Prostate gland (tissue), 2 donors: ENCODE measurements around the gene STK4.

Experiments
- POLR2A ChIP-seq: fragments of 450-650 bp; IDR thresholded peaks from one replicate; pipeline ENCODE4 v1.6.1; 2016; ENCODE audit warnings: antibody characterized with exemption, mild to moderate bottlenecking
- POLR2AphosphoS5 ChIP-seq: sonication (generic); formaldehyde crosslinking; IDR thresholded peaks from one replicate; pipeline ENCODE4 v1.6.1; 2017; ENCODE audit warnings: antibody characterized with exemption
- TF ChIP-seq, protein P1 (sequence below), 4 experiments: fragments of 200-600 bp in 2 of 4; fragments of 450-650 bp in 2 of 4; sonication (generic) in 2 of 4; IDR thresholded peaks; 1 replicate in 3 of 4; 2 replicates in 1 of 4; pipeline ENCODE4 v1.5.1; 2016 to 2019; ENCODE audit warnings: antibody characterized with exemption in 4 of 4, mild to moderate bottlenecking in 2 of 4, moderate library complexity in 2 of 4

DNA sequence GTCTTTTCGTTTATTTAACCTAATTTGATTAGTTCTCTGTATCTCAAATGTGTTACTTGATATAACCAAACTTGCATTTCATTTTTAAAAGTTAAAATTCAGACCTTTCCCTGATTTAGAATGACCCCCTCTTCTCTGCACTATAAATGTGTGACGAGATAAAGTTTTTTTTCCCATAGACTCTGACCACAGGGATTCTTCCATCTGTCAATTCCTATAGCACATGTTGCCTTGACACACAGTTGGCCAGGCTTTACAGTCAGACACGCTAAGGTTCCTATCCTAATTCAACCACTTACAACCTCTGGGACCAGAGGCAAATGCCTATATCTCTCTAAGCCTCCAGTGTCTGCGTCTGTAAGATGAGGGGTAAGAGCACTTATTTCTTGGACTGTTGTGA, 94.0 kb downstream of the STK4 start:
- TF ChIP-seq POLR2A (no peak), POLR2AphosphoS5 (no peak)
- TF ChIP-seq, protein P1, sequence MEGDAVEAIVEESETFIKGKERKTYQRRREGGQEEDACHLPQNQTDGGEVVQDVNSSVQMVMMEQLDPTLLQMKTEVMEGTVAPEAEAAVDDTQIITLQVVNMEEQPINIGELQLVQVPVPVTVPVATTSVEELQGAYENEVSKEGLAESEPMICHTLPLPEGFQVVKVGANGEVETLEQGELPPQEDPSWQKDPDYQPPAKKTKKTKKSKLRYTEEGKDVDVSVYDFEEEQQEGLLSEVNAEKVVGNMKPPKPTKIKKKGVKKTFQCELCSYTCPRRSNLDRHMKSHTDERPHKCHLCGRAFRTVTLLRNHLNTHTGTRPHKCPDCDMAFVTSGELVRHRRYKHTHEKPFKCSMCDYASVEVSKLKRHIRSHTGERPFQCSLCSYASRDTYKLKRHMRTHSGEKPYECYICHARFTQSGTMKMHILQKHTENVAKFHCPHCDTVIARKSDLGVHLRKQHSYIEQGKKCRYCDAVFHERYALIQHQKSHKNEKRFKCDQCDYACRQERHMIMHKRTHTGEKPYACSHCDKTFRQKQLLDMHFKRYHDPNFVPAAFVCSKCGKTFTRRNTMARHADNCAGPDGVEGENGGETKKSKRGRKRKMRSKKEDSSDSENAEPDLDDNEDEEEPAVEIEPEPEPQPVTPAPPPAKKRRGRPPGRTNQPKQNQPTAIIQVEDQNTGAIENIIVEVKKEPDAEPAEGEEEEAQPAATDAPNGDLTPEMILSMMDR (IDR thresholded peaks at IDR 0.05) = no peak
